Hypothalamus (tissue), 51 donors: ENCODE measurements around the gene PIWIL4.
A peak's percentile ranks its signal among the peaks of the same experiment; 100 is the strongest.
"Not testable (repeated sequence)": the region's sequence is repeated elsewhere in the genome, so short reads cannot be mapped to it uniquely, and the experiment has no call there.

ENCODE experiments used
- DNase-seq, 51 donors: peaks; one replicate each; lab custom pipeline; 2025; lab: John Stamatoyannopoulos, UW

PIWIL4 gene

GRCh38 chr11:94629741-94630140 lies 62.6 kb downstream of the PIWIL4 start:
- DNase-seq = no peak

- no peak for DNase-seq
These were observed 63.1 kb downstream of the PIWIL4 start for GRCh38 chr11:94630221-94630620.

GRCh38 chr11:94632356-94632755 lies 65.2 kb downstream of the PIWIL4 start:
- DNase-seq = no peak

GRCh38 chr11:94635072-94635471 lies 67.9 kb downstream of the PIWIL4 start:
- DNase-seq = no peak

GRCh38 chr11:94636388-94636949 lies 69.3 kb downstream of the PIWIL4 start:
- DNase-seq = no peak

- DNase-seq = no peak
These were observed 71.2 kb downstream of the PIWIL4 start for GRCh38 chr11:94638301-94638901.

GRCh38 chr11:94638902-94639373 lies 71.8 kb downstream of the PIWIL4 start:
- peak in 5 of 51 donors; percentile 5 to 36 (median 18) for DNase-seq

GRCh38 chr11:94639901-94640721 lies 72.9 kb downstream of the PIWIL4 start:
- DNase-seq = no peak

- peak in 11 of 51 donors; percentile 1 to 35 (median 17) for DNase-seq
These were observed 74.1 kb downstream of the PIWIL4 start for GRCh38 chr11:94641167-94641761.

GRCh38 chr11:94643186-94643585 lies 76.0 kb downstream of the PIWIL4 start:
- DNase-seq = not testable (repeated sequence)

GRCh38 chr11:94647926-94648325 lies 80.8 kb downstream of the PIWIL4 start:
- no peak for DNase-seq

- no peak for DNase-seq
These were observed 81.6 kb downstream of the PIWIL4 start for GRCh38 chr11:94648789-94649188.

GRCh38 chr11:94649254-94649653 lies 82.1 kb downstream of the PIWIL4 start:
- no peak for DNase-seq

GRCh38 chr11:94649964-94650623 lies 82.9 kb downstream of the PIWIL4 start:
- no peak for DNase-seq

- peak in 12 of 51 donors; percentile 3 to 37 (median 19) for DNase-seq
These were observed 83.6 kb downstream of the PIWIL4 start for GRCh38 chr11:94650756-94651155.

- no peak for DNase-seq
These were observed 85.6 kb downstream of the PIWIL4 start for GRCh38 chr11:94652735-94653284.

- no peak for DNase-seq
These were observed 86.4 kb downstream of the PIWIL4 start for GRCh38 chr11:94653561-94653960.

- DNase-seq = no peak
These were observed 87.0 kb downstream of the PIWIL4 start for GRCh38 chr11:94654201-94654600.

GRCh38 chr11:94655291-94655690 lies 88.1 kb downstream of the PIWIL4 start:
- no peak for DNase-seq

- DNase-seq = no peak
These were observed 88.8 kb downstream of the PIWIL4 start for GRCh38 chr11:94655956-94656355.
